OCI-LY1 (cell line): Measurements from ENCODE around the gene CPLANE2.

Experiments used
- EZH2 ChIP-seq: fragments of 200-600 bp; sonication (generic), shearing (Covaris generic); IDR thresholded peaks from 2 replicates; pipeline ENCODE4 v1.8.0; 2017; ENCODE audit warnings: borderline replicate concordance, mixed run types, mild to moderate bottlenecking, antibody characterized with exemption, low read length, moderate library complexity, mixed read lengths
- TF ChIP-seq, protein P1 (sequence below): fragments of 200-600 bp; sonication (generic), shearing (Covaris generic); IDR thresholded peaks from 2 replicates; pipeline ENCODE4 v1.5.1; 2017; ENCODE audit warnings: mild to moderate bottlenecking, antibody characterized with exemption, low read length, moderate library complexity, mixed read lengths

DNA sequence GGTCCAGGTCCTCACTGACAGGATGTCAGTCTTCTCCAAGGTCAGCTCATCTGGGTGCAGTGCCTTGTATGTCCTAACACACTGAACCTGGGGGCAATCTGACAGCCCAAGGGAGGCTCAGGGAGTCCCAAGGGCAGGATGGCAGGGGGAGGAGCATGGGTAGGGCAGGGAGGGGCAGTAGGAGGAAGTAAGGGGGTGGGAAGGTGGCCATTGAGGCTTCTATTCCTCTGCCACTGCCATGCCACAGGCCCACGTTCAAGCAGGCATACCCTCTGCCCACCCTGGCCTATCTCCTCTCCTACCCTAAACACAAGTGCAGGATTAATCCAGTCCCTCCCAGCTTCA, 37.9 kb downstream of the CPLANE2 start:
- TF ChIP-seq, protein P1, sequence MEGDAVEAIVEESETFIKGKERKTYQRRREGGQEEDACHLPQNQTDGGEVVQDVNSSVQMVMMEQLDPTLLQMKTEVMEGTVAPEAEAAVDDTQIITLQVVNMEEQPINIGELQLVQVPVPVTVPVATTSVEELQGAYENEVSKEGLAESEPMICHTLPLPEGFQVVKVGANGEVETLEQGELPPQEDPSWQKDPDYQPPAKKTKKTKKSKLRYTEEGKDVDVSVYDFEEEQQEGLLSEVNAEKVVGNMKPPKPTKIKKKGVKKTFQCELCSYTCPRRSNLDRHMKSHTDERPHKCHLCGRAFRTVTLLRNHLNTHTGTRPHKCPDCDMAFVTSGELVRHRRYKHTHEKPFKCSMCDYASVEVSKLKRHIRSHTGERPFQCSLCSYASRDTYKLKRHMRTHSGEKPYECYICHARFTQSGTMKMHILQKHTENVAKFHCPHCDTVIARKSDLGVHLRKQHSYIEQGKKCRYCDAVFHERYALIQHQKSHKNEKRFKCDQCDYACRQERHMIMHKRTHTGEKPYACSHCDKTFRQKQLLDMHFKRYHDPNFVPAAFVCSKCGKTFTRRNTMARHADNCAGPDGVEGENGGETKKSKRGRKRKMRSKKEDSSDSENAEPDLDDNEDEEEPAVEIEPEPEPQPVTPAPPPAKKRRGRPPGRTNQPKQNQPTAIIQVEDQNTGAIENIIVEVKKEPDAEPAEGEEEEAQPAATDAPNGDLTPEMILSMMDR: no peak
- TF ChIP-seq EZH2: no peak
